H1 (cell line): ENCODE data around the gene TTF1.

ENCODE experiments used
- ASH2L ChIP-seq: fragments of 200-600, 300-600 bp; sonication (generic); IDR thresholded peaks from one replicate; pipeline ENCODE4 v1.7.1; 2017; ENCODE audit warnings: low read length
- BRCA1 ChIP-seq: IDR thresholded peaks from 2 replicates; pipeline ENCODE4 v1.6.1; 2012; ENCODE audit warnings: low read depth, low read length, improper control_type of control experiment
- EP300 ChIP-seq, 2 experiments: IDR thresholded peaks; 1 replicate in 1 of 2; 2 replicates in 1 of 2; pipeline ENCODE4 v1.6.1; 2011 to 2012; ENCODE audit warnings: low read depth in 2 of 2, low read length in 2 of 2, mild to moderate bottlenecking in 2 of 2, borderline replicate concordance in 1 of 2, inconsistent platforms in 1 of 2, moderate library complexity in 1 of 2
- EZH2 ChIP-seq: fragments of 200-600 bp; sonication (generic); IDR thresholded peaks from 2 replicates; pipeline ENCODE4 v1.7.1; 2012; ENCODE audit warnings: low read depth, mild to moderate bottlenecking, moderate library complexity, low read length, inconsistent platforms; ENCODE audit not compliant: severe bottlenecking
- YY1 ChIP-seq: IDR thresholded peaks from 2 replicates; pipeline ENCODE4 v1.6.1; 2011; ENCODE audit warnings: low read depth, mild to moderate bottlenecking, low read length
- ZNF274 ChIP-seq: IDR thresholded peaks from 2 replicates; pipeline ENCODE4 v1.7.0; 2012; ENCODE audit warnings: low read length, borderline replicate concordance; ENCODE audit errors: extremely low read depth
- TF ChIP-seq, protein P1 (sequence below), 3 experiments: IDR thresholded peaks; 1 replicate in 2 of 3; 2 replicates in 1 of 3; pipeline versions ENCODE4 v1.5.1 to v1.6.1; 2011; ENCODE audit warnings: low read length in 3 of 3, mild to moderate bottlenecking in 3 of 3, inconsistent platforms in 2 of 3, low read depth in 1 of 3, moderate library complexity in 1 of 3; ENCODE audit not compliant: insufficient read depth in 1 of 3; ENCODE audit errors: control extremely low read depth in 1 of 3
- TF ChIP-seq, protein P2 (sequence below): IDR thresholded peaks from 2 replicates; pipeline ENCODE4 v1.6.1; 2012; ENCODE audit warnings: inconsistent platforms

DNA sequence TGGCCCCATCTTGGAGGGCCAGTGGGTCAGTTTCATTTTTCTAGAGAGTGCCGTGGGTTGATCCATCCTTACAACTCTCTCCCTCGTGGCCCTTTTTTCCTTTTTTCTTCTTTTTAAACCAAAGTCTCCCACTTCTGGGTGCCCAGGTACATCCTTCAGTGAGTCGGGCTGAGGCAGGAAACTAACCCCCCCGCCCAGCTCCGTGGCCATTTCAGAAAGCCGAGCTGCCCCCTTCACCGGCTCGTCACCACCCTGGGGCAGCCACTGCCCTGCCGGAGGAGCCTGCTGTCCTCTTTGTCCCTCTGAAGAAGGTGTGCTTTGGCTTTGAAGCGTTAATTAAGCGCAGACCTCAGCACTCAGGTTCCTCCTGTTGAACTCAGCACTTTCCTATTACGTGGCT, 8.5 kb upstream of the TTF1 start:
- TF ChIP-seq, protein P1, sequence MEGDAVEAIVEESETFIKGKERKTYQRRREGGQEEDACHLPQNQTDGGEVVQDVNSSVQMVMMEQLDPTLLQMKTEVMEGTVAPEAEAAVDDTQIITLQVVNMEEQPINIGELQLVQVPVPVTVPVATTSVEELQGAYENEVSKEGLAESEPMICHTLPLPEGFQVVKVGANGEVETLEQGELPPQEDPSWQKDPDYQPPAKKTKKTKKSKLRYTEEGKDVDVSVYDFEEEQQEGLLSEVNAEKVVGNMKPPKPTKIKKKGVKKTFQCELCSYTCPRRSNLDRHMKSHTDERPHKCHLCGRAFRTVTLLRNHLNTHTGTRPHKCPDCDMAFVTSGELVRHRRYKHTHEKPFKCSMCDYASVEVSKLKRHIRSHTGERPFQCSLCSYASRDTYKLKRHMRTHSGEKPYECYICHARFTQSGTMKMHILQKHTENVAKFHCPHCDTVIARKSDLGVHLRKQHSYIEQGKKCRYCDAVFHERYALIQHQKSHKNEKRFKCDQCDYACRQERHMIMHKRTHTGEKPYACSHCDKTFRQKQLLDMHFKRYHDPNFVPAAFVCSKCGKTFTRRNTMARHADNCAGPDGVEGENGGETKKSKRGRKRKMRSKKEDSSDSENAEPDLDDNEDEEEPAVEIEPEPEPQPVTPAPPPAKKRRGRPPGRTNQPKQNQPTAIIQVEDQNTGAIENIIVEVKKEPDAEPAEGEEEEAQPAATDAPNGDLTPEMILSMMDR (IDR thresholded peaks at IDR 0.05; ENCODE audit: control extremely low read depth in 1 of 3, insufficient read depth in 1 of 3, low read depth in 1 of 3, low read length in 3 of 3) = no peak
- TF ChIP-seq YY1 (no peak), ZNF274 (no peak), BRCA1 (no peak), ASH2L (no peak), EP300 (IDR thresholded peaks at IDR 0.05; ENCODE audit: borderline replicate concordance in 1 of 2, low read depth in 2 of 2, low read length in 2 of 2) (no peak), EZH2 (no peak)
- TF ChIP-seq, protein P2, sequence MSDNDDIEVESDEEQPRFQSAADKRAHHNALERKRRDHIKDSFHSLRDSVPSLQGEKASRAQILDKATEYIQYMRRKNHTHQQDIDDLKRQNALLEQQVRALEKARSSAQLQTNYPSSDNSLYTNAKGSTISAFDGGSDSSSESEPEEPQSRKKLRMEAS = no peak
